Uterus (tissue), 2 donors: ENCODE data around the gene FAM171A2.

Experiments
- POLR2A ChIP-seq, 2 donors: fragments of 450-650 bp; IDR thresholded peaks; one replicate each; pipeline ENCODE4 v1.6.1; 2016; ENCODE audit warnings: antibody characterized with exemption in 2 of 2, mild to moderate bottlenecking in 1 of 2, moderate library complexity in 1 of 2
- TF ChIP-seq, protein P1 (sequence below), 4 experiments: fragments of 200-600 bp in 2 of 4; fragments of 450-650 bp in 2 of 4; sonication (generic) in 2 of 4; IDR thresholded peaks; one replicate each; pipeline ENCODE4 v1.5.1; 2016 to 2019; ENCODE audit warnings: antibody characterized with exemption in 4 of 4, mild to moderate bottlenecking in 2 of 4, moderate library complexity in 1 of 4

DNA sequence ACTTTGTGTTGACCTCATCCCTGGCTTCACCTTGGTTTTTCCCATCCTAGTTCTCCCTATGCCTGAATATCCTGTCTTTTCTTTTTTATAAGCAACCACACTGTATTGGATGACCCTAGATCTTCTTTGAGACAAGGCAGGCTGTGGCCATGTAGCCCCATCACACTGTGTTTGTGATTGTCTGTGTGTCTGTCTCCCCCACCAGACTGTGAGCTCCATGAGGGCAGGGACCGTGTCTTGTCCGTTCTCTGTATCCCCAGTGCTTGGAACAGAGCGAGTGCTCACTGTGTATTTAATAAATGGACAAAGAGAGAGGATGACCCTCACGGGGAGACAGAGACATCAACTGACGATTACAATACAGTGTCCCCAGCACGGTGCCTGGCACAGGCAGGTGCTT lies 46.1 kb downstream of the FAM171A2 start:
- TF ChIP-seq, protein P1, sequence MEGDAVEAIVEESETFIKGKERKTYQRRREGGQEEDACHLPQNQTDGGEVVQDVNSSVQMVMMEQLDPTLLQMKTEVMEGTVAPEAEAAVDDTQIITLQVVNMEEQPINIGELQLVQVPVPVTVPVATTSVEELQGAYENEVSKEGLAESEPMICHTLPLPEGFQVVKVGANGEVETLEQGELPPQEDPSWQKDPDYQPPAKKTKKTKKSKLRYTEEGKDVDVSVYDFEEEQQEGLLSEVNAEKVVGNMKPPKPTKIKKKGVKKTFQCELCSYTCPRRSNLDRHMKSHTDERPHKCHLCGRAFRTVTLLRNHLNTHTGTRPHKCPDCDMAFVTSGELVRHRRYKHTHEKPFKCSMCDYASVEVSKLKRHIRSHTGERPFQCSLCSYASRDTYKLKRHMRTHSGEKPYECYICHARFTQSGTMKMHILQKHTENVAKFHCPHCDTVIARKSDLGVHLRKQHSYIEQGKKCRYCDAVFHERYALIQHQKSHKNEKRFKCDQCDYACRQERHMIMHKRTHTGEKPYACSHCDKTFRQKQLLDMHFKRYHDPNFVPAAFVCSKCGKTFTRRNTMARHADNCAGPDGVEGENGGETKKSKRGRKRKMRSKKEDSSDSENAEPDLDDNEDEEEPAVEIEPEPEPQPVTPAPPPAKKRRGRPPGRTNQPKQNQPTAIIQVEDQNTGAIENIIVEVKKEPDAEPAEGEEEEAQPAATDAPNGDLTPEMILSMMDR (IDR thresholded peaks at IDR 0.05), result no peak
- TF ChIP-seq POLR2A (IDR thresholded peaks at IDR 0.05), result no peak
